Spleen (tissue), 11 donors: ENCODE measurements around the gene ATG16L2. TPM values are rescaled to one million over a fixed set of nuclear protein-coding genes. Genes with fewer than 3 reads are reported as not detected.

Experiments
- DNase-seq: peaks from one replicate; pipeline ENCODE4 v3.0.0-alpha.2; 2020
- H3K27ac ChIP-seq, 8 donors: fragments of 200-600 bp; sonication (generic) in 7 of 8; 1 replicate in 4 of 8; 2 replicates in 4 of 8; pipeline versions ENCODE4 v1.5.0 to v1.8.0; 2016 to 2021; ENCODE audit warnings: inconsistent platforms in 4 of 8, mild to moderate bottlenecking in 4 of 8, moderate library complexity in 1 of 8
- H3K27me3 ChIP-seq, 7 donors: fragments of 200-600 bp; sonication (generic) in 6 of 7; replicated peaks in 1 of 7; 1 replicate in 4 of 7; 2 replicates in 3 of 7; pipeline versions ENCODE4 v1.5.0 to v1.8.0; 2016 to 2021; ENCODE audit warnings: inconsistent platforms in 3 of 7, mild to moderate bottlenecking in 1 of 7
- H3K36me3 ChIP-seq, 6 donors: fragments of 200-600 bp; sonication (generic) in 5 of 6; 1 replicate in 4 of 6; 2 replicates in 2 of 6; pipeline versions ENCODE4 v1.5.0 to v1.8.0; 2016 to 2021; ENCODE audit warnings: inconsistent platforms in 2 of 6
- H3K4me1 ChIP-seq, 6 donors: fragments of 200-600 bp; sonication (generic) in 5 of 6; 1 replicate in 3 of 6; 2 replicates in 3 of 6; pipeline versions ENCODE4 v1.5.0 to v1.8.0; 2016 to 2021; ENCODE audit warnings: inconsistent platforms in 3 of 6
- H3K4me3 ChIP-seq, 8 donors: fragments of 200-600 bp; sonication (generic) in 7 of 8; 1 replicate in 4 of 8; 2 replicates in 4 of 8; pipeline versions ENCODE4 v1.5.0 to v1.8.0; 2016 to 2021; ENCODE audit warnings: inconsistent platforms in 4 of 8, mild to moderate bottlenecking in 4 of 8, moderate library complexity in 2 of 8
- H3K9me3 ChIP-seq, 8 donors: fragments of 200-600 bp; sonication (generic) in 7 of 8; 1 replicate in 4 of 8; 2 replicates in 4 of 8; pipeline versions ENCODE4 v1.5.0 to v1.8.0; 2016 to 2021; ENCODE audit warnings: inconsistent platforms in 4 of 8
- CTCF ChIP-seq, 11 experiments: fragments of 200-600 bp in 7 of 11; fragments of 450-650 bp in 4 of 11; sonication (generic) in 4 of 11; IDR thresholded peaks in 8 of 11; conservative IDR thresholded peaks in 3 of 11; 1 replicate in 7 of 11; 2 replicates in 4 of 11; pipeline versions ENCODE4 v1.4.0 to v1.8.0; 2016 to 2021; ENCODE audit warnings: antibody characterized with exemption in 11 of 11, inconsistent platforms in 4 of 11, mild to moderate bottlenecking in 1 of 11
- POLR2A ChIP-seq, 3 donors: fragments of 450-650 bp; IDR thresholded peaks; one replicate each; pipeline ENCODE4 v1.5.1; 2017; ENCODE audit warnings: antibody characterized with exemption in 3 of 3, mild to moderate bottlenecking in 1 of 3
- POLR2AphosphoS5 ChIP-seq, 3 donors: sonication (generic); formaldehyde crosslinking; IDR thresholded peaks; one replicate each; pipeline ENCODE4 v1.5.1; 2017; ENCODE audit warnings: antibody characterized with exemption in 3 of 3
- WGBS, 5 donors: extraction: QIAGEN DNeasy Blood & Tissue Kit in 3 of 5; methylation state at CpG; one replicate each; pipeline versions ENCODE4 v1.1.5 to v1.1.7; 2013 to 2018; 5-methylcytosine and 5-hydroxymethylcytosine counted together
- intact Hi-C: fragments of 100-400 bp; cut with DNase I; formaldehyde crosslinking; loops from one replicate; pipeline ENCODE4 v1.15.0; 2023; ENCODE audit warnings: low total_unique reads
- polyA plus RNA-seq, 3 donors: library from polyadenylated mRNA; stranded (reverse); fragments of 200-250 nt; gene quantifications; one replicate each; pipeline ENCODE4 v1.2.1, GENCODE V29; 2013
- total RNA-seq, 7 donors: library from RNA; depleted of rRNA in 3 of 7; stranded (reverse); fragments of >200 nt in 3 of 7; fragmentation: NEBNext Ultra II Directional in 4 of 7; extraction: Animal tissue kit (Norgen Biotek cat#: 25700) in 4 of 7; gene quantifications; one replicate each; pipeline versions ENCODE4 v1.1.0 to v1.2.1, GENCODE V29; 2016 to 2021
- donor health status: healthy with polysubstance abuse.
- donor health status: DM: no; HTN: no; CAD: no; lungs with moderate emphysema.
- donor health status: DM: no; HTN: no; CAD: no.
- donor health status: Bipolar disorder and iron deficiency.
- donor health status: healthy.
- donor health status: DM: no; HTN: no; CAD: no.
- donor health status: DM: yes; HTN: yes; CAD: no.

The ATG16L2 gene
- total and polyA plus RNA-seq, 10 donors, result 96.9 to 368 (median 237) TPM

- peaks cover 0 to 10% (median 0%) of the 10 kb centered on the region in 7 donors for H3K27me3 ChIP-seq
- H3K4me3 ChIP-seq, result peak overlapping the region; percentile 23 to 78 (median 50)
- peaks cover 24 to 67% (median 43%) of the 10 kb centered on the region in 6 donors for H3K4me1 ChIP-seq
These were observed 31.9 kb upstream of the ATG16L2 start for GRCh38 chr11:72782081-72782920.

GRCh38 chr11:72783144-72783905 is 30.9 kb upstream of the ATG16L2 start:
- no peaks in the 10 kb centered on the region for H3K36me3 ChIP-seq
- no peak for TF ChIP-seq POLR2AphosphoS5 (IDR thresholded peaks at IDR 0.05)
- TF ChIP-seq POLR2A (IDR thresholded peaks at IDR 0.05), result no peak
- no peak for TF ChIP-seq CTCF (IDR thresholded peaks at IDR 0.05 in 8 of 11, conservative IDR thresholded peaks at IDR 0.05 in 3 of 11)
- H3K27ac ChIP-seq, result no peak overlapping the region
- H3K4me1 ChIP-seq, result peaks cover 30 to 67% (median 45%) of the 10 kb centered on the region in 6 donors
- no peaks in the 10 kb centered on the region for H3K9me3 ChIP-seq
- intact Hi-C loops, result no loop called here
- 91 to 95% (median 95%) methylated on average over 2 of the region's 2 CpGs for WGBS, 5 donors
- no peak overlapping the region for H3K4me3 ChIP-seq
- peaks cover 0 to 10% (median 0%) of the 10 kb centered on the region in 7 donors for H3K27me3 ChIP-seq
- DNase-seq, result no peak

More at GRCh38 chr11:72782081-72782920, 31.9 kb upstream of the ATG16L2 start:
- H3K36me3 ChIP-seq, result no peaks in the 10 kb centered on the region
- H3K27ac ChIP-seq, result peak overlapping the region in 3 of 8 donors; percentile 49 to 70 (median 66)
- WGBS, 5 donors, result 56 to 64% (median 61%) methylated on average over 12 to 14 of the region's 14 CpGs
- intact Hi-C loops, result no loop called here
- no peak for DNase-seq
- no peak for TF ChIP-seq POLR2AphosphoS5 (IDR thresholded peaks at IDR 0.05)
- no peak for TF ChIP-seq CTCF (IDR thresholded peaks at IDR 0.05 in 8 of 11, conservative IDR thresholded peaks at IDR 0.05 in 3 of 11)
- TF ChIP-seq POLR2A (IDR thresholded peaks at IDR 0.05), result no peak
- H3K9me3 ChIP-seq, result no peaks in the 10 kb centered on the region

GRCh38 chr11:72784662-72785061 is 29.5 kb upstream of the ATG16L2 start:
- no peaks in the 10 kb centered on the region for H3K36me3 ChIP-seq
- no peak overlapping the region for H3K27ac ChIP-seq
- H3K4me1 ChIP-seq, result peaks cover 30 to 64% (median 45%) of the 10 kb centered on the region in 6 donors
- H3K9me3 ChIP-seq, result no peaks in the 10 kb centered on the region
- H3K4me3 ChIP-seq, result no peak overlapping the region
- intact Hi-C loops, result no loop called here
- H3K27me3 ChIP-seq, result peaks cover 0 to 10% (median 0%) of the 10 kb centered on the region in 7 donors
- no peak for DNase-seq
- no peak for TF ChIP-seq CTCF (IDR thresholded peaks at IDR 0.05 in 8 of 11, conservative IDR thresholded peaks at IDR 0.05 in 3 of 11)
- no peak for TF ChIP-seq POLR2AphosphoS5 (IDR thresholded peaks at IDR 0.05)
- TF ChIP-seq POLR2A (IDR thresholded peaks at IDR 0.05), result no peak
- 89 to 95% (median 93%) methylated on average over 10 of the region's 10 CpGs for WGBS, 5 donors
